ENCODE results near the gene SMURF2. TPM values are rescaled to one million over a fixed set of nuclear protein-coding genes. Genes with fewer than 3 reads are reported as not detected.

Gene SMURF2
- total and polyA plus RNA-seq, 2 of the 4 experiments (the other 2 are of a cell fraction) = 131 to 774 TPM

- in situ Hi-C loops (cut with MboI; ENCODE audit: low sequenced_read_pairs) = no loop called here
- Histone ChIP-seq H3K9me1 (ENCODE audit: insufficient read depth, low read length) (peaks cover 3% of the 10 kb centered on the region; the same call in 1 of the 2 replicates), H3K9ac (ENCODE audit: low read depth, low read length) (no peak overlapping the region), H2BK20ac (ENCODE audit: low read depth, low read length) (no peak overlapping the region), H3K27ac (ENCODE audit: insufficient read depth, low read length) (no peak overlapping the region), H3K36me3 (ENCODE audit: control insufficient read depth, insufficient read depth, low read length) (peaks cover 40% of the 10 kb centered on the region), H3K9me3 (ENCODE audit: control insufficient read depth, insufficient read depth, low read length) (no peaks in the 10 kb centered on the region), H3K27me3 (ENCODE audit: control insufficient read depth, insufficient read depth, low read length) (no peaks in the 10 kb centered on the region), H2AK5ac (ENCODE audit: low read depth, low read length) (no peak overlapping the region), H3K14ac (replicated peaks; ENCODE audit: low read depth, low read length) (no peak overlapping the region), H3K4me2 (ENCODE audit: low read depth, low read length) (no peak overlapping the region), H3K79me1 (ENCODE audit: low read depth in 1 of 2, low read length in 2 of 2) (peaks cover 27 to 48% of the 10 kb centered on the region in 2 experiments), H4K8ac (ENCODE audit: low read depth in 2 of 2, low read length in 2 of 2) (no peak overlapping the region), H2BK120ac (ENCODE audit: low read depth, low read length) (no peak overlapping the region), H4K91ac (ENCODE audit: insufficient read depth, low read depth, low read length) (no peak overlapping the region), H4K20me1 (ENCODE audit: insufficient read depth, low read length) (peaks cover 59% of the 10 kb centered on the region), H2AFZ (replicated peaks; ENCODE audit: low read length, poor library complexity) (no peak overlapping the region), H3K4ac (ENCODE audit: low read depth, low read length) (no peak overlapping the region), H2AK9ac (replicated peaks; ENCODE audit: low read depth, low read length, poor library complexity) (no peak overlapping the region), H3K23ac (ENCODE audit: low read depth, low read length) (no peak overlapping the region), H3K4me3 (ENCODE audit: insufficient read depth, low read depth, low read length) (no peak overlapping the region), H4K5ac (ENCODE audit: low read depth, low read length) (no peak overlapping the region), H3K56ac (ENCODE audit: extremely low read depth, insufficient read depth, low read length) (no peak overlapping the region), H2BK15ac (ENCODE audit: low read depth, low read length) (no peak overlapping the region), H3K18ac (ENCODE audit: low read depth, low read length) (no peak overlapping the region), H2BK5ac (ENCODE audit: low read depth, low read length, poor library complexity, severe bottlenecking) (no peak overlapping the region), H3K4me1 (ENCODE audit: control insufficient read depth, insufficient read depth, low read length) (peaks cover 2% of the 10 kb centered on the region; the same call in 1 of the 2 replicates)
- dilution Hi-C loops (cut with HindIII; ENCODE audit: low sequenced_read_pairs, unreplicated experiment) = no loop called here
- DNase-seq (no peak), ATAC-seq (ENCODE audit: low read depth) (no peak)
- no TSS peak for BruUV-seq (replicated peaks)
- POLR2A ChIA-PET (ENCODE audit: unreplicated experiment) = interaction anchor here (0.6 kb wide), 2 partner anchors 76 to 195 kb away, joined by 3 to 6 read pairs; no protein-coding TSS in a partner anchor
- no peak for TF ChIP-seq MAFK (IDR thresholded peaks at IDR 0.05; ENCODE audit: low read depth, low read length)
- TF ChIP-seq CHD1 (IDR thresholded peaks at IDR 0.05; ENCODE audit: low read depth, low read length) = no peak
- TF ChIP-seq MXI1 (IDR thresholded peaks at IDR 0.05; ENCODE audit: borderline replicate concordance, low read depth, low read length) = no peak
- TF ChIP-seq ELK1 (IDR thresholded peaks at IDR 0.05; ENCODE audit: borderline replicate concordance, low read depth, low read length) = no peak
- no peak for TF ChIP-seq FOS (IDR thresholded peaks at IDR 0.05; ENCODE audit: low read depth, low read length)
- TF ChIP-seq SMC3 (IDR thresholded peaks at IDR 0.05; ENCODE audit: low read depth, low read length) = no peak
- no peak for TF ChIP-seq RFX5 (IDR thresholded peaks at IDR 0.05; ENCODE audit: low read depth, low read length)
- TF ChIP-seq POLR2A (IDR thresholded peaks at IDR 0.05; ENCODE audit: low read depth, low read length) = no peak
- intact Hi-C loops (cut with micrococcal nuclease) = no loop called here
- WGBS, 2 experiments (ENCODE audit: extremely low coverage in 2 of 2, insufficient read length in 1 of 2) = 88% methylated on average over 1 of the region's 7 CpGs; no CpG with 5 or more reads in 1 of the 2 experiments
- CTCF ChIA-PET = no interaction called here
Observed at GRCh38 chr17:64498308-64499203, 163.6 kb downstream of the SMURF2 start.

Measured in IMR-90 (cell line).